Vagina (tissue), 2 donors: ENCODE measurements around the gene GAL3ST3. TPM values are rescaled to one million over a fixed set of nuclear protein-coding genes. Genes with fewer than 3 reads are reported as not detected.

ENCODE experiments used
- DNase-seq, 2 donors: peaks; one replicate each; pipeline ENCODE4 v3.0.0-alpha.2; 2017; ENCODE audit errors: extremely low spot score in 2 of 2
- H3K27ac ChIP-seq: fragments of 200-600 bp; sonication (generic); one replicate; pipeline ENCODE4 v1.5.1; 2019
- H3K27me3 ChIP-seq: fragments of 200-600 bp; sonication (generic); one replicate; pipeline ENCODE4 v1.5.1; 2019
- H3K36me3 ChIP-seq, 2 donors: fragments of 200-600 bp; sonication (generic); one replicate each; pipeline ENCODE4 v1.5.1; 2017 to 2019
- H3K4me1 ChIP-seq: fragments of 200-600 bp; sonication (generic); one replicate; pipeline ENCODE4 v1.5.1; 2019
- H3K4me3 ChIP-seq, 2 donors: fragments of 200-600 bp; sonication (generic); 1 replicate in 1 of 2; 2 replicates in 1 of 2; pipeline ENCODE4 v1.5.1; 2016 to 2019
- H3K9me3 ChIP-seq: fragments of 200-600 bp; sonication (generic); one replicate; pipeline ENCODE4 v1.5.1; 2019
- POLR2A ChIP-seq, 2 donors: fragments of 450-650 bp; IDR thresholded peaks; one replicate each; pipeline ENCODE4 v1.6.1; 2017; ENCODE audit warnings: antibody characterized with exemption in 2 of 2, mild to moderate bottlenecking in 2 of 2, moderate library complexity in 2 of 2
- POLR2AphosphoS5 ChIP-seq, 2 donors: sonication (generic); formaldehyde crosslinking; IDR thresholded peaks; one replicate each; pipeline ENCODE4 v1.9.0; 2017; ENCODE audit warnings: antibody characterized with exemption in 2 of 2, mild to moderate bottlenecking in 2 of 2, low read depth in 1 of 2; ENCODE audit not compliant: insufficient read depth in 1 of 2
- intact Hi-C: fragments of 100-400 bp; cut with DNase I; formaldehyde crosslinking; loops from one replicate; pipeline ENCODE4 v1.15.1; 2023
- total RNA-seq: library from RNA; depleted of rRNA; stranded (reverse); fragments of >200 nt; gene quantifications from one replicate; pipeline ENCODE4 v1.2.3, GENCODE V29; 2016
- TF ChIP-seq, protein P1 (sequence below), 3 experiments: fragments of 450-650 bp in 2 of 3; fragments of 200-600 bp in 1 of 3; sonication (generic) in 1 of 3; IDR thresholded peaks; one replicate each; pipeline ENCODE4 v1.5.1; 2017 to 2019; ENCODE audit warnings: antibody characterized with exemption in 3 of 3, mild to moderate bottlenecking in 2 of 3, moderate library complexity in 2 of 3

GAL3ST3 gene
- total RNA-seq, 1 donor from 2014 or later, result not detected

GRCh38 chr11:66046901-66047300 is 2.1 kb downstream of the GAL3ST3 start:
- Histone ChIP-seq H3K27me3 (no peaks in the 10 kb centered on the region), H3K4me3 (no peak overlapping the region), H3K9me3 (no peaks in the 10 kb centered on the region), H3K27ac (no peak overlapping the region), H3K4me1 (peaks cover 16% of the 10 kb centered on the region), H3K36me3 (no peaks in the 10 kb centered on the region)
- intact Hi-C loops, result no loop called here
- no peak for DNase-seq
- TF ChIP-seq POLR2A (IDR thresholded peaks at IDR 0.05) (no peak), POLR2AphosphoS5 (IDR thresholded peaks at IDR 0.05; ENCODE audit: insufficient read depth in 1 of 2, low read depth in 1 of 2) (no peak)
- TF ChIP-seq, protein P1, sequence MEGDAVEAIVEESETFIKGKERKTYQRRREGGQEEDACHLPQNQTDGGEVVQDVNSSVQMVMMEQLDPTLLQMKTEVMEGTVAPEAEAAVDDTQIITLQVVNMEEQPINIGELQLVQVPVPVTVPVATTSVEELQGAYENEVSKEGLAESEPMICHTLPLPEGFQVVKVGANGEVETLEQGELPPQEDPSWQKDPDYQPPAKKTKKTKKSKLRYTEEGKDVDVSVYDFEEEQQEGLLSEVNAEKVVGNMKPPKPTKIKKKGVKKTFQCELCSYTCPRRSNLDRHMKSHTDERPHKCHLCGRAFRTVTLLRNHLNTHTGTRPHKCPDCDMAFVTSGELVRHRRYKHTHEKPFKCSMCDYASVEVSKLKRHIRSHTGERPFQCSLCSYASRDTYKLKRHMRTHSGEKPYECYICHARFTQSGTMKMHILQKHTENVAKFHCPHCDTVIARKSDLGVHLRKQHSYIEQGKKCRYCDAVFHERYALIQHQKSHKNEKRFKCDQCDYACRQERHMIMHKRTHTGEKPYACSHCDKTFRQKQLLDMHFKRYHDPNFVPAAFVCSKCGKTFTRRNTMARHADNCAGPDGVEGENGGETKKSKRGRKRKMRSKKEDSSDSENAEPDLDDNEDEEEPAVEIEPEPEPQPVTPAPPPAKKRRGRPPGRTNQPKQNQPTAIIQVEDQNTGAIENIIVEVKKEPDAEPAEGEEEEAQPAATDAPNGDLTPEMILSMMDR (IDR thresholded peaks at IDR 0.05), result no peak

DNA sequence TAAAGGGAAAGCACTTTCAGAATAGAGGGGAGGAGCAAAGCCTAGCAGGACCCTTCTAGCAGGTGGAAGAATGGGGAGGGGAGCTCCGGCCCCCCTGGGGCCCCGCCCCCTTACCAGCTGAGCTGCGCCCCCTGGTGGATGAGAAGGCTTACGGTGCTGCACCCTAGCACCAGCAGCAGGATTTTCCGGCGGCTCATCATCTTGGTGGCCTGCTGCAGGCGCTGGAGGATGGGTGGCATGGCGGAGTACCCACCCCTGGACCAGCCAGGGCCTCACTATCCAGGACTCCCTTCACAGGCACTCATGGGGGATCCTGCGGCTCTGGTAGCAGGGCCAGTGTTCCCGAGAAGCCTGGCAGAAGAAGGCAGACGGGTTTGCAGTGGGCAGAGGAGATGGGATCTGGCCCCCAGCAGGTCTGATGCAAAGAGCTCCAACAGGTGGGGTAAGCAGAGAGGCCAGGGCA is 3.8 kb downstream of the GAL3ST3 start:
- Histone ChIP-seq H3K4me1 (peaks cover 4% of the 10 kb centered on the region), H3K36me3 (no peaks in the 10 kb centered on the region), H3K27me3 (no peaks in the 10 kb centered on the region), H3K27ac (no peak overlapping the region), H3K4me3 (no peak overlapping the region), H3K9me3 (no peaks in the 10 kb centered on the region)
- no peak for TF ChIP-seq POLR2AphosphoS5 (IDR thresholded peaks at IDR 0.05; ENCODE audit: insufficient read depth in 1 of 2, low read depth in 1 of 2)
- TF ChIP-seq, protein P1 (IDR thresholded peaks at IDR 0.05), result peak; percentile 51 to 76 (median 60)
- intact Hi-C loops, result no loop called here
- DNase-seq, result no peak

DNA sequence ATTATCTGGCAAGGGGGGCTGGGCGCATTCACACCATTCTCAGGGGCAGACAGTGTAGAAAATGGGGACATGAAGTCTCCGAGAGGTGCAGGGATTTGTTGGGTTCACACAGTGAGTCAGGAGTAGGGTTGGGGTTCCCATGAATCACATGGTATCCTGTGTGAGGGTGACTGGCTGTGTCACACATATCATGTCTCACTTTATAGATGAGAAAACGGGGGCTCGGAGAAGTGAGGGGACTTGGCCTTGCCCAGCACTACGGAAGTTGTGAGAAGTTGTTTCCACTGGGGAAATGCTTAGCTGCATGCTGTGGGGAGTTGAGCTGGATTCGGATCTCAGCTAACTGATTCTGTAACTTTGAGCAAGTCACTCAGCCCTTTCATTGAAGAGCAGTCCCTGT is 4.2 kb downstream of the GAL3ST3 start:
- no peaks in the 10 kb centered on the region for H3K27me3 ChIP-seq
- TF ChIP-seq POLR2A (IDR thresholded peaks at IDR 0.05) (no peak), POLR2AphosphoS5 (IDR thresholded peaks at IDR 0.05; ENCODE audit: insufficient read depth in 1 of 2, low read depth in 1 of 2) (no peak)
- TF ChIP-seq, protein P1 (IDR thresholded peaks at IDR 0.05), result no peak
- peaks cover 4% of the 10 kb centered on the region for H3K4me1 ChIP-seq
- no peaks in the 10 kb centered on the region for H3K9me3 ChIP-seq
- DNase-seq, result no peak
- no peak overlapping the region for H3K27ac ChIP-seq
- H3K36me3 ChIP-seq, result no peaks in the 10 kb centered on the region
- no peak overlapping the region for H3K4me3 ChIP-seq
- intact Hi-C loops, result no loop called here

- DNase-seq, result no peak
- Histone ChIP-seq H3K4me1 (peaks cover 4% of the 10 kb centered on the region), H3K27ac (no peak overlapping the region), H3K9me3 (no peaks in the 10 kb centered on the region), H3K4me3 (no peak overlapping the region), H3K27me3 (no peaks in the 10 kb centered on the region), H3K36me3 (no peaks in the 10 kb centered on the region)
- intact Hi-C loops, result no loop called here
- no peak for TF ChIP-seq POLR2AphosphoS5 (IDR thresholded peaks at IDR 0.05; ENCODE audit: insufficient read depth in 1 of 2, low read depth in 1 of 2)
- TF ChIP-seq POLR2A (IDR thresholded peaks at IDR 0.05), result no peak
- TF ChIP-seq, protein P1 (IDR thresholded peaks at IDR 0.05), result no peak
Observed at GRCh38 chr11:66042996-66043906, 5.7 kb downstream of the GAL3ST3 start.
